Hematopoietic multipotent progenitor cell treated with erythropoietin and hydrocortisone succinate and interleukin-3 and kit ligand, for 4 days (in vitro differentiated cells): ENCODE data around the gene EML1.
"Not testable (repeated sequence)": the region's sequence is repeated elsewhere in the genome, so short reads cannot be mapped to it uniquely, and the experiment has no call there.

Experiments used
- DNase-seq: peaks from one replicate; pipeline ENCODE4 v3.0.0-alpha.2; 2015

Gene EML1

GRCh38 chr14:99756796-99757195 lies 36.4 kb upstream of the EML1 start:
- DNase-seq: no peak

- no peak for DNase-seq
These were observed 35.7 kb upstream of the EML1 start for GRCh38 chr14:99757331-99758070.

GRCh38 chr14:99758121-99758821 lies 34.9 kb upstream of the EML1 start:
- no peak for DNase-seq

GRCh38 chr14:99758872-99759545 lies 34.2 kb upstream of the EML1 start:
- DNase-seq: no peak

GRCh38 chr14:99759546-99759925 lies 33.7 kb upstream of the EML1 start:
- DNase-seq: no peak

- no peak for DNase-seq
These were observed 32.4 kb upstream of the EML1 start for GRCh38 chr14:99760817-99761216.

- not testable (repeated sequence) for DNase-seq
These were observed 30.3 kb upstream of the EML1 start for GRCh38 chr14:99762911-99763310.

GRCh38 chr14:99763527-99764221 lies 29.5 kb upstream of the EML1 start:
- DNase-seq: no peak

- DNase-seq: no peak
These were observed 28.9 kb upstream of the EML1 start for GRCh38 chr14:99764222-99764706.

- no peak for DNase-seq
These were observed 24.8 kb upstream of the EML1 start for GRCh38 chr14:99768381-99768780.

GRCh38 chr14:99769123-99769522 lies 24.1 kb upstream of the EML1 start:
- no peak for DNase-seq

- no peak for DNase-seq
These were observed 23.4 kb upstream of the EML1 start for GRCh38 chr14:99769799-99770198.

- no peak for DNase-seq
These were observed 20.6 kb upstream of the EML1 start for GRCh38 chr14:99772371-99773283.

- no peak for DNase-seq
These were observed 19.4 kb upstream of the EML1 start for GRCh38 chr14:99773521-99774497.

GRCh38 chr14:99774556-99775307 lies 18.5 kb upstream of the EML1 start:
- DNase-seq: peak; percentile 62

GRCh38 chr14:99775351-99775750 lies 17.9 kb upstream of the EML1 start:
- no peak for DNase-seq

- no peak for DNase-seq
These were observed 15.3 kb upstream of the EML1 start for GRCh38 chr14:99777951-99778350.

- no peak for DNase-seq
These were observed 13.5 kb upstream of the EML1 start for GRCh38 chr14:99779751-99780150.

GRCh38 chr14:99780690-99781089 lies 12.5 kb upstream of the EML1 start:
- DNase-seq: no peak

- DNase-seq: no peak
These were observed 12.1 kb upstream of the EML1 start for GRCh38 chr14:99781091-99781490.
